Neural progenitor cell (in vitro differentiated cells): ENCODE data around the gene DGKD. TPM values are rescaled to one million over a fixed set of nuclear protein-coding genes. Genes with fewer than 3 reads are reported as not detected.

Experiments
- DNase-seq: peaks from one replicate; pipeline ENCODE4 v3.0.0-alpha.2; 2016; ENCODE audit warnings: low spot score
- H2AFZ ChIP-seq: fragments of 200-600 bp; sonication (generic); replicated peaks from 2 replicates; pipeline ENCODE4 v1.6.1; 2016; ENCODE audit warnings: antibody characterized with exemption
- H3F3A ChIP-seq: fragments of 200-600 bp; sonication (generic); 2 replicates; pipeline ENCODE4 v1.6.1; 2016; ENCODE audit warnings: antibody characterized with exemption, low read depth
- H3K27ac ChIP-seq: fragments of 200-600 bp; sonication (generic); 2 replicates; pipeline ENCODE4 v1.5.1; 2016; ENCODE audit warnings: mild to moderate bottlenecking
- H3K27me3 ChIP-seq: fragments of 200-600 bp; sonication (generic); 2 replicates; pipeline ENCODE4 v1.6.1; 2016; ENCODE audit warnings: mild to moderate bottlenecking, moderate library complexity
- H3K36me3 ChIP-seq: fragments of 200-600 bp; sonication (generic); 2 replicates; pipeline ENCODE4 v1.5.1; 2016
- H3K4me1 ChIP-seq: fragments of 200-600 bp; sonication (generic); 2 replicates; pipeline ENCODE4 v1.6.1; 2016; ENCODE audit warnings: mixed run types
- H3K4me2 ChIP-seq: fragments of 200-600 bp; sonication (generic); 2 replicates; pipeline ENCODE4 v1.6.1; 2016
- H3K4me3 ChIP-seq: fragments of 200-600 bp; sonication (generic); 2 replicates; pipeline ENCODE4 v1.5.1; 2016
- H3K79me2 ChIP-seq: fragments of 200-600 bp; sonication (generic); 2 replicates; pipeline ENCODE4 v1.6.1; 2016; ENCODE audit warnings: low read depth
- H3K9ac ChIP-seq: fragments of 200-600 bp; sonication (generic); 2 replicates; pipeline ENCODE4 v1.6.1; 2016
- H3K9me3 ChIP-seq: fragments of 200-600 bp; sonication (generic); 2 replicates; pipeline ENCODE4 v1.5.1; 2016; ENCODE audit warnings: low read depth
- H4K20me1 ChIP-seq: fragments of 200-600 bp; sonication (generic); 2 replicates; pipeline ENCODE4 v1.6.1; 2016; ENCODE audit warnings: low read depth
- H3K27ac Mint-ChIP-seq: 3 replicates; pipeline ENCODE4 v1.8.0; 2021; ENCODE audit warnings: mixed read lengths
- H3K27me3 Mint-ChIP-seq: 2 replicates; pipeline ENCODE4 v1.8.0; 2022; ENCODE audit warnings: low read depth, mild to moderate bottlenecking, inconsistent platforms, moderate library complexity, mixed read lengths; ENCODE audit not compliant: insufficient read depth
- H3K36me3 Mint-ChIP-seq: 3 replicates; pipeline ENCODE4 v1.8.0; 2021; ENCODE audit warnings: mixed read lengths
- H3K4me1 Mint-ChIP-seq: 3 replicates; pipeline ENCODE4 v1.8.0; 2021; ENCODE audit warnings: mixed read lengths
- H3K4me3 Mint-ChIP-seq: 3 replicates; pipeline ENCODE4 v1.8.0; 2021; ENCODE audit warnings: mild to moderate bottlenecking, moderate library complexity, mixed read lengths
- H3K9me3 Mint-ChIP-seq: 3 replicates; pipeline ENCODE4 v1.8.0; 2020; ENCODE audit warnings: mixed read lengths
- EZH2 ChIP-seq: fragments of 200-600 bp; sonication (generic); IDR thresholded peaks from 2 replicates; pipeline ENCODE4 v1.6.1; 2017; ENCODE audit warnings: antibody characterized with exemption, mild to moderate bottlenecking, moderate library complexity
- EZH2phosphoT487 ChIP-seq: fragments of 200-600 bp; sonication (generic); IDR thresholded peaks from 2 replicates; pipeline ENCODE4 v1.6.1; 2017; ENCODE audit warnings: antibody characterized with exemption
- total RNA-seq: library from RNA; depleted of rRNA; stranded (reverse); fragments of >200 nt; gene quantifications from 2 replicates; pipeline ENCODE4 v1.2.3, GENCODE V29; 2015; ENCODE audit warnings: low replicate concordance
- TF ChIP-seq, protein P1 (sequence below): fragments of 200-600 bp; sonication (generic); IDR thresholded peaks from 2 replicates; pipeline ENCODE4 v1.5.1; 2017; ENCODE audit warnings: antibody characterized with exemption, mild to moderate bottlenecking

The DGKD gene
- total RNA-seq, 1 donor from 2014 or later: 10.9 TPM

DNA sequence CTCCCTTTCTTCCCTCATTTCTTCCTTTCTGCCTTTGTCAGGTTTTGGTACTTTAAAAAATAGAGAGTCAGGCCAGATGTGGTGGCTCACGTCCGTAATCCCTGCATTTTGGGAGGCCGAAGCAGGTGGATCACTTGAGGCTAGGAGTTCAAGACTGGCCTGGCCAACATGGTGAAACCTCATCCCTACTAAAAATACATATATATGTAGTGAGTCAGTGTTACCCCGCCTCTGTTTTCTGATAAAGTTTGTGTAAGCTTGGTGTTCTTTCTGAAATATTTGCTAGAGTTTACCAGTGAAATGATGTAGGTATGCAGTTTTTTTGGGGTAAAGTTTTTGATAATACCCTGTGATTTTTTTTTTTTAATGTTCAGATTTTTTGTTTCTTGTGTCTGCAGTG is 58.8 kb downstream of the DGKD start:
- H4K20me1 ChIP-seq: no peaks in the 10 kb centered on the region
- H3K9ac ChIP-seq: no peak overlapping the region
- Mint-ChIP-seq H3K27me3 (peaks cover 2% of the 10 kb centered on the region), H3K9me3 (peaks cover 20% of the 10 kb centered on the region), H3K36me3 (peaks cover 27% of the 10 kb centered on the region), H3K4me3 (no peak overlapping the region), H3K4me1 (peaks cover 2% of the 10 kb centered on the region), H3K27ac (no peak overlapping the region)
- DNase-seq: no peak
- no peaks in the 10 kb centered on the region for H3K4me1 ChIP-seq
- H3F3A ChIP-seq: no peaks in the 10 kb centered on the region
- H2AFZ ChIP-seq: no peak overlapping the region
- peaks cover 13% of the 10 kb centered on the region for H3K36me3 ChIP-seq
- no peak for TF ChIP-seq EZH2phosphoT487
- TF ChIP-seq, protein P1, sequence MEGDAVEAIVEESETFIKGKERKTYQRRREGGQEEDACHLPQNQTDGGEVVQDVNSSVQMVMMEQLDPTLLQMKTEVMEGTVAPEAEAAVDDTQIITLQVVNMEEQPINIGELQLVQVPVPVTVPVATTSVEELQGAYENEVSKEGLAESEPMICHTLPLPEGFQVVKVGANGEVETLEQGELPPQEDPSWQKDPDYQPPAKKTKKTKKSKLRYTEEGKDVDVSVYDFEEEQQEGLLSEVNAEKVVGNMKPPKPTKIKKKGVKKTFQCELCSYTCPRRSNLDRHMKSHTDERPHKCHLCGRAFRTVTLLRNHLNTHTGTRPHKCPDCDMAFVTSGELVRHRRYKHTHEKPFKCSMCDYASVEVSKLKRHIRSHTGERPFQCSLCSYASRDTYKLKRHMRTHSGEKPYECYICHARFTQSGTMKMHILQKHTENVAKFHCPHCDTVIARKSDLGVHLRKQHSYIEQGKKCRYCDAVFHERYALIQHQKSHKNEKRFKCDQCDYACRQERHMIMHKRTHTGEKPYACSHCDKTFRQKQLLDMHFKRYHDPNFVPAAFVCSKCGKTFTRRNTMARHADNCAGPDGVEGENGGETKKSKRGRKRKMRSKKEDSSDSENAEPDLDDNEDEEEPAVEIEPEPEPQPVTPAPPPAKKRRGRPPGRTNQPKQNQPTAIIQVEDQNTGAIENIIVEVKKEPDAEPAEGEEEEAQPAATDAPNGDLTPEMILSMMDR: no peak
- no peak for TF ChIP-seq EZH2
- H3K27me3 ChIP-seq: no peaks in the 10 kb centered on the region
- peaks cover 14% of the 10 kb centered on the region for H3K9me3 ChIP-seq
- no peak overlapping the region for H3K4me2 ChIP-seq
- H3K79me2 ChIP-seq: no peaks in the 10 kb centered on the region
- H3K4me3 ChIP-seq: no peak overlapping the region
- H3K27ac ChIP-seq: no peak overlapping the region

DNA sequence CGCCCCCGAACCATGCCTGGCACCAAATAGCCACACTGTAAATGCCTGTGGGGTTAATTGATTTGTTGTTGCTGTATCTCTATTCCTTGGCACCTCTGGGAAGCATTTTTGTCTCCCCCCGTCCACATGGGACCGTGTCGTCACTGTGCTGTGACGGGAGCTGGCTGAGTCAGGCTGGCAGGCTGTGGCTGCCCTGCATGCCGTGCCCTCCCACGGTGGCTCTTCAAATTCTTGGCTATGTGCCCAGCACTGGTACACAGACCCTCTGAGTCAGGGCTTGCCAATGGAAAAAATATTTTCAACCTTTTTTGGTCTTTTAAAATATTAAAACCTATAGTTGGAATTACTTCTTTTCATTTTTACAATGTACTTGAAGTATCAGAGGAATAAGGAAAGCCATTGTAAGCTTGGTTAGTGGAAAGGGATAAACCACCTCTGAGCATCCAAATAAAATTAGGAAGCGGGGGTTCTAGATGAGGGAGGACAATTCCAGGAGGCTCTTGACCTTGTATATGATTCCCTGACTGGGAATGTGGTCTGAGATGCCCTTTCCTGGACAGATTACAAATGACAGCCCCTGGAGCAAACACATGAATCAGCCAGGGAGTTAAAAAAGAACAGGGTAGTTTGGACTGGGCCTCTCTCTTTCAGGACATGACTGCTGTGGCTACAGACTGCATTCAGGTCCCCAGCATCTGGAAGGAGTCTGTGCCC is 59.4 kb downstream of the DGKD start:
- Histone ChIP-seq H3K27ac (no peak overlapping the region), H3K9ac (no peak overlapping the region), H2AFZ (no peak overlapping the region), H3K79me2 (no peaks in the 10 kb centered on the region), H3F3A (no peaks in the 10 kb centered on the region), H4K20me1 (no peaks in the 10 kb centered on the region), H3K36me3 (peaks cover 13% of the 10 kb centered on the region), H3K9me3 (peaks cover 14% of the 10 kb centered on the region), H3K27me3 (no peaks in the 10 kb centered on the region), H3K4me1 (no peaks in the 10 kb centered on the region), H3K4me3 (no peak overlapping the region), H3K4me2 (no peak overlapping the region)
- no peak for TF ChIP-seq EZH2
- no peak for TF ChIP-seq EZH2phosphoT487
- TF ChIP-seq, protein P1: no peak
- no peak overlapping the region for H3K4me3 Mint-ChIP-seq
- H3K27me3 Mint-ChIP-seq: peaks cover 2% of the 10 kb centered on the region
- DNase-seq: no peak
- H3K36me3 Mint-ChIP-seq: peaks cover 27% of the 10 kb centered on the region
- no peak overlapping the region for H3K27ac Mint-ChIP-seq
- peaks cover 20% of the 10 kb centered on the region for H3K9me3 Mint-ChIP-seq
- peaks cover 3% of the 10 kb centered on the region for H3K4me1 Mint-ChIP-seq

DNA sequence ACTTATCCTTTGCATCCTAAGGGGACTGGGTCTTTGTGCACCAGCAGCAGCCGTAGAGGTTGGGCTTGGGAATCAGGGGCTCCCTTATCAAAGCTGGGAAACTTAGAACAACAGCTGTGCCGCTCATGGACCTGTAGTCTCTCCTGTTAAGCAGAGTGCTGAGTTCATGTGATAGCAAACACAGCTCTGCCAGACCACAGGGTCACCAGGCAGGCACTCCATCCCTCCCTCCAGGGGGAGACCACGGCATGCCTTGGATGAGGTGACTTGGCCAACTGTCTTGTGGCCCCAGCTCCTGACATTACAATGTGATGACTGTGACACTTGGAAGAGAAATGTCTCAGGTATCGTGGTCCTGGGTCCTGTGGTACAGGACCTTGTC is 60.0 kb downstream of the DGKD start:
- Histone ChIP-seq H3K9ac (no peak overlapping the region), H3K79me2 (no peaks in the 10 kb centered on the region), H3K4me3 (no peak overlapping the region), H3K36me3 (peaks cover 13% of the 10 kb centered on the region), H3K27ac (no peak overlapping the region), H4K20me1 (no peaks in the 10 kb centered on the region), H3F3A (no peaks in the 10 kb centered on the region), H2AFZ (no peak overlapping the region), H3K9me3 (peaks cover 14% of the 10 kb centered on the region), H3K27me3 (no peaks in the 10 kb centered on the region), H3K4me2 (no peak overlapping the region), H3K4me1 (no peaks in the 10 kb centered on the region)
- Mint-ChIP-seq H3K9me3 (peaks cover 20% of the 10 kb centered on the region), H3K27ac (no peak overlapping the region), H3K4me3 (no peak overlapping the region), H3K36me3 (peaks cover 23% of the 10 kb centered on the region), H3K4me1 (peaks cover 6% of the 10 kb centered on the region), H3K27me3 (peaks cover 4% of the 10 kb centered on the region)
- DNase-seq: no peak
- TF ChIP-seq EZH2 (no peak), EZH2phosphoT487 (no peak)
- TF ChIP-seq, protein P1: no peak
